Suprapubic skin (tissue), 3 donors: ENCODE results near the gene GFER.

ENCODE experiments used
- CTCF ChIP-seq, 2 donors: fragments of 200-600 bp in 1 of 2; fragments of 450-650 bp in 1 of 2; sonication (generic) in 1 of 2; IDR thresholded peaks; one replicate each; pipeline ENCODE4 v1.5.1; 2016 to 2019; ENCODE audit warnings: antibody characterized with exemption in 2 of 2, mild to moderate bottlenecking in 1 of 2, moderate library complexity in 1 of 2
- POLR2AphosphoS5 ChIP-seq, 3 donors: sonication (generic); formaldehyde crosslinking; IDR thresholded peaks; one replicate each; pipeline ENCODE4 v1.6.1; 2017; ENCODE audit warnings: antibody characterized with exemption in 3 of 3

- TF ChIP-seq CTCF (IDR thresholded peaks at IDR 0.05) (no peak), POLR2AphosphoS5 (IDR thresholded peaks at IDR 0.05) (no peak)
Observed at GRCh38 chr16:1973461-1974156, 10.4 kb upstream of the GFER start.
